ENCODE results near the gene MUC20. TPM values are rescaled to one million over a fixed set of nuclear protein-coding genes. Genes with fewer than 3 reads are reported as not detected.
"Not testable (repeated sequence)": the region's sequence is repeated elsewhere in the genome, so short reads cannot be mapped to it uniquely, and the experiment has no call there.

Gene MUC20
- total and polyA plus RNA-seq, 2 of the 8 experiments (the other 6 are each of a cell fraction or from before 2014, with no cell fraction given): 0.24 to 0.26 TPM

- H4K91ac ChIP-seq (replicated peaks; ENCODE audit: insufficient read length, low read length); H3K4me1 ChIP-seq (replicated peaks in 1 of 4; ENCODE audit: control insufficient read depth in 3 of 4, insufficient read depth in 4 of 4, low read length in 3 of 4); H2AFZ ChIP-seq (ENCODE audit: low read length); H3K23ac ChIP-seq (ENCODE audit: insufficient read length); H2BK12ac ChIP-seq (ENCODE audit: low read depth, low read length); H3K23me2 ChIP-seq (ENCODE audit: low read depth, low read length); H4K5ac ChIP-seq (ENCODE audit: insufficient read length, low read depth, low read length); DNase-seq (ENCODE audit: low read depth in 1 of 2, low spot score in 2 of 2); FAIRE-seq; H2BK120ac ChIP-seq (replicated peaks; ENCODE audit: low read depth, low read length); H3K4me3 ChIP-seq (ENCODE audit: extremely low read depth in 1 of 4, insufficient read depth in 2 of 4, low read depth in 3 of 4, low read length in 4 of 4); CTCF ChIA-PET (ENCODE audit: partially characterized antibody); H3K56ac ChIP-seq (replicated peaks; ENCODE audit: insufficient read length, low read depth, low read length); H2BK20ac ChIP-seq (ENCODE audit: low read length); H4K8ac ChIP-seq (ENCODE audit: extremely low read depth, insufficient read depth, low read length); H3K4ac ChIP-seq (replicated peaks; ENCODE audit: insufficient read length, low read depth, low read length); H3K4me2 ChIP-seq (ENCODE audit: insufficient read depth in 1 of 2, low read depth in 2 of 2, low read length in 2 of 2); H2BK5ac ChIP-seq (ENCODE audit: low read depth, low read length); POLR2A ChIA-PET (ENCODE audit: partially characterized antibody); H3K79me2 ChIP-seq (ENCODE audit: control insufficient read depth in 1 of 2, insufficient read depth in 2 of 2, low read length in 2 of 2); H3K18ac ChIP-seq (ENCODE audit: extremely low read depth, low read length); H3K79me1 ChIP-seq (ENCODE audit: low read depth, low read length); H3K27ac ChIP-seq (ENCODE audit: low read depth, low read length); H3K27me3 ChIP-seq (replicated peaks in 1 of 4; ENCODE audit: control insufficient read depth in 3 of 4, extremely low read depth in 1 of 4, insufficient read depth in 3 of 4, low read length in 3 of 4); H2AK5ac ChIP-seq (ENCODE audit: low read depth, low read length); H3K14ac ChIP-seq (ENCODE audit: insufficient read length); H3K9ac ChIP-seq (replicated peaks in 1 of 4; ENCODE audit: extremely low read depth in 1 of 4, low read depth in 3 of 4, low read length in 3 of 4); H2BK15ac ChIP-seq (ENCODE audit: low read length); H4K20me1 ChIP-seq (replicated peaks in 1 of 2; ENCODE audit: control insufficient read depth in 1 of 2, insufficient read depth in 2 of 2, low read length in 2 of 2); H3K9me3 ChIP-seq (ENCODE audit: insufficient read depth in 2 of 2, low read depth in 1 of 2, low read length in 1 of 2): not testable (repeated sequence)
- H3K36me3 ChIP-seq (ENCODE audit: control insufficient read depth in 2 of 4, insufficient read depth in 4 of 4, low read length in 3 of 4): peaks cover 3 to 28% (median 14%) of the 10 kb centered on the region in 4 experiments; a peak in 7 of 8 replicates
- 94% methylated on average over 3 of the region's 24 CpGs; no CpG with 5 or more reads in 1 of the 2 experiments for WGBS, 2 experiments (ENCODE audit: extremely low coverage in 1 of 2, insufficient coverage in 1 of 2, insufficient read length in 1 of 2, insufficient replicate concordance in 2 of 2, low coverage in 1 of 2, low lambda C conversion rate in 2 of 2, missing lambda C conversion rate in 1 of 2)
These were observed 39.2 kb upstream of the MUC20 start for GRCh38 chr3:195681458-195682103.

All from H1 (cell line).